ENCODE measurements around the gene CAMKK2.
A peak's percentile ranks its signal among the peaks of the same experiment; 100 is the strongest.
"Not testable (repeated sequence)": the region's sequence is repeated elsewhere in the genome, so short reads cannot be mapped to it uniquely, and the experiment has no call there.

CAMKK2 gene

DNA sequence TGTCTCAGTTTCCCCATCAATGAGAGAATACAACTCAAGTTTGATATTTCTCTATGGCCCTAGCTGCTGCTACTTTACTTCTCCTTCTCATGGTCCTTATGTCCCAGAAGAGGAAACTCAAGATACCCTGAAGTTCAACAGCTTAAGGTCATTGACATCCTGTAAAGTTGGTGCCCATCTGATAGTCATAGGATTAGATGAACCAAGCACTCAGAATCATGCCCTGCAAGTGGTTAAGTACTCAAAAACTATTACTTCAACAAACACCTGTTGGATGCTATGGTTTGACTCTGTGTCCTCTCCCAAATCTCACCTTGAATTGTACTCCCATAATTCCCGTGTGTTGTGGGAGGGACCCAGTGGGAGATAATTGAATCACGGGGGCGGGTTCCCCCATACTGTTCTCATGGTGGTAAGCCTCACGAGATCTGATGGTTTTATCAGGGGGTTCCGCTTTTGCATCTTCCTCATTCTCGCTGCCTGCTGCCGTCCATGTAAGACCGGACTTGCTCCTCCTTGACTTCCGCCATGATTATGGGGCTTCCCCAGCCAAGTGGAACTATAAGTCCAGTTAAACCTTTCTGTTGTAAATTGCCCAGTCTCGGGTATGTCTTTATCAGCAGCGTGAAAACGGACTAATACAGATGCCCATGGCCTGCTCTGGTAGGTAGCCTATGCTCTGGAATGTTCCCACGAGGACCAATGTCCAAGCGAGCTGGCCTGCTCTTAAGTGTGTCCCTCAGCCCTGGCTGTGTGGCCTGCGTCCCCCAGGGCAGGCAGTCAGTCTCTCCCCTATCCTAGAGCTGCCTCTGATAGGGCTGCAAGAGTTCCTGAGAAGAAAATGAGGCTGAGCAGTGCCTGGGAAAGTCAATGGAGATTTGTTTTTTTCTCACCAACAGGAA is 18.1 kb downstream of the CAMKK2 start:
- peak; percentile 74 for DNase-seq

DNA sequence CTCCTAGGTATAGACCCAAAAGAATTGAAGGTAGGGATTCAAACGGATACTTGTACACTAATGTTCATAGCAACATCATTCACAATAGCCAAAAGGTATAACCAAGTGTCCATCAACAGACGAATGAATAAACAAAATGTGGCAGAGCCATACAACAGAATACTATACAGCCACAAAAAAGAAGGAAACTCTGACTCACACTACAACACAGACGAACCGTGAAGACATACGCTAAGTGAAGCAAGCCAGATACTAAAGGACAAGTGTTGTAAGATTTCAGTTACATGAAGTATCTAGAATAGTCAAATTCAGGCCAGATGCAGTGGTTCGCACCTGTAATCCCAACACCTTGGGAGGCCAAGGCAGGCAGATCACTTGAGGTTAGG is 19.1 kb downstream of the CAMKK2 start:
- DNase-seq = no peak

DNA sequence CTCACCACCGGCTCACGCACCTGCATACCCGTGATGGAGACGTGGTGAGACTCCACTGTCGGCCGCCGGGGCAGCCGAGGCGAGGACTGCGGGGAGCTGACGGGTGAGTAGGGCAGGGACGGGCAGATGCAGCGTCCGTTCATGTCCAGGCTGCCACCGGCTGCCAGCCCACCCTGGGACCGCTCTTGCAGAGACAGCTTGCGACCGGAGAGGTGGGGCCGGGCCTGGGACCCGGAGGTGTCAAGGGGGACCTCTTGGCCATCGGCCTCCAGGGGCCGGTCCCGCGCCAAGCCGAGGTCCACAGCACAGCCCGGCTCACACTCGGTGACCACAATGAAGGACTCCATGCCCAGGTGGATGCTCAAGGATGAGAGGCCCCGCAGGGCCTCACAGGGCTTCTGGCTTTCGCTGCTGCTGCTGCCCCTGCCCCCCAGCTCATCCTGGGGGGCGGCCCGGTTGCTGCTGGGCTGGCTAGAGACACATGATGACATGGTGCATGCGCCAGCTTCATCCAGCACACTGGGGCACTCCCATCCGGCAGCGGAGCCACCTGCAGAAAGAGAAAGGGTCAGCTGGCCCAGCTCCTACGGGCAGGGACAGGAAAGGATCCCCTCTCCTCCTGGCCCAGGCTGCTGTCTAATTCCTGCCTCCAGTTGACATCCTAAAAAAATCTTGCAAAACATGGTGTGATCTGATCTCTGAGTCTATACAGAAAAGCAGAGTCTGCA is 22.3 kb downstream of the CAMKK2 start:
- DNase-seq = no peak

DNA sequence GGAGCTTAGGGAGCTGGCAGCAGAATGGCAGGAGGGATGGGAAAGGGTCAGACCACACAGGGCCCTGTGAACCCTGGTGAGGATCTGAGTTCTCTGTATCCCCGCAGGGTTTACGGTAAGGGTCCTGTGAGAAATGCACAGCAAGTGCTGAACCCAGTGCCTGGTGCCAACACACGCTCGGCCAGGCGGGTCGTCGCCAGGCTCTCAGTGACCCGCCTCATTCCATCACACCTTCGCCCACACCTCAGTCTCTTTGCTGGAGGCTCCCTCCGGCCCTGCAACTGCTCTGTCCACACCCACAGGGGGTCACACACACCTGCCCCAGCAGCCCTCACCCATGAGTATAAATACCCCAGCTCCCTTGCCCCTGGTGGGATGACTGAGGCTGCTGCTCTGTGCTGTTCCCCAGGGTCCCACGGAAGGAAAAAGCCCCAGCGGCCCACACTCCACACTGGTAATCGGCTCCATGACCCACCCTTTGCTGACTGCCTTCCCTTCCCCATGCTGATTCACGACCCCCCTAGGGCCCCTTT is 23.1 kb downstream of the CAMKK2 start:
- DNase-seq = no peak

DNA sequence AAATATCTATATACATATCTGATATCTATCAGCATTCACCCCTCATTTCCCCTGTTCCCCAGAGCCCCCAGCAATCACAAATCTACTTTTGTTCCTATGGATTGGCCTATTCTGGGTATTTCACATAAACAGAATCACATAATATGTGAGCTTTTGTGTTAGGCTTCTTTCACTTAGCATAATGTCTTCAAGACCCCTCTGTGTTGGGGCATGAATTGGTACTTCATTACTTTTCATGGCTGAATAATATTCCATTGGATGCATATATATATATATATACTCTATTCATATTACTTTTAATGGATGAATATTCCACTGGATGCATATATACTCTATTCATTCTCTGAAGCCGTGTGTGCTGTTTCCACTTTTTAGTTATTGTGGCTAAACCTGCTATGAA is 28.7 kb downstream of the CAMKK2 start:
- no peak for DNase-seq

DNA sequence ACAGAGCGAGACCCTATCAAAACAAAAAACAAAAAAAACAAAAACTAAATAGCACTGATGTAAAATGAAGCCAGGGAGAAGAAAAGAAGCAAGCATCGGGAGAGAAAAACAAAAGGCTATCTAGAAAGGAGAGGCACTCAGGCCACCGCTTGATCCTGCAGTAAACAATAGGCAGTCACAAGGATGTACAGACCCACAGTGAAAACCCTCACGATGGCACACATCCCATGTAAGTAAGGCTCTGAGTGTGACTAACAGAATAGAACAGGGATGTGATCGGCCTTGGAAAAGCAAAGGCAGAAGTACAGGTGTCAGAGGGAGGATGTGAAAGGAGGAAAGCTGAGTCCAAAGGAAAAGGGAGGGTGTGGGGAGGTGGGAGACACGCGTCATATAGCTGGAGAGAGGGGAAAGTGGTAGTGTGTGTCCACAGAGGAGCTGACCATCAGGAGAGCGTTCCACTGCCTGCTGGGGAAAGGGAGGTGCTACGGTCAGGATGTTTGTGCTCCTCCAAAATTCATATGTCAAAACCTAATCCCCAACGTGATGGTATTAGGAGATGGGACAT is 31.5 kb downstream of the CAMKK2 start:
- no peak for DNase-seq

DNA sequence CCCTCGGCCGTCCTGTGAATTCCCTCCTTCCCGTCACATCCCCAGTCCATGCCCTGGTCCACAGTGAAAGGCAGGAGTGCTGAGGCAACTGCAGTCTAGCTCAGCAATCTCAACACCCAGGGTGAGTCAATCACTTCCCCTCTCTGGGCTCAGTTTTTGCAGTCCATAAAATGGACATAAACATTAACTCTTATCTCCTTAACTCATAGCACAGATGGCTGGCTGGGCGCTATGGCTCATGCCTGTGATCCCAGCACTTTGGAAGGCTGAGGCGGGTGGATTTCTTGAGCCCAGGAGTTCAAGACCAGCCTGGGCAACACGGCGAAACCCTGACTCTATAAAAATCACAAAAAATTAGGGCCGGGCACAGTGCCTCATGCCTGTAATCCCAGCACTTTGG is 32.4 kb downstream of the CAMKK2 start:
- no peak for DNase-seq

DNA sequence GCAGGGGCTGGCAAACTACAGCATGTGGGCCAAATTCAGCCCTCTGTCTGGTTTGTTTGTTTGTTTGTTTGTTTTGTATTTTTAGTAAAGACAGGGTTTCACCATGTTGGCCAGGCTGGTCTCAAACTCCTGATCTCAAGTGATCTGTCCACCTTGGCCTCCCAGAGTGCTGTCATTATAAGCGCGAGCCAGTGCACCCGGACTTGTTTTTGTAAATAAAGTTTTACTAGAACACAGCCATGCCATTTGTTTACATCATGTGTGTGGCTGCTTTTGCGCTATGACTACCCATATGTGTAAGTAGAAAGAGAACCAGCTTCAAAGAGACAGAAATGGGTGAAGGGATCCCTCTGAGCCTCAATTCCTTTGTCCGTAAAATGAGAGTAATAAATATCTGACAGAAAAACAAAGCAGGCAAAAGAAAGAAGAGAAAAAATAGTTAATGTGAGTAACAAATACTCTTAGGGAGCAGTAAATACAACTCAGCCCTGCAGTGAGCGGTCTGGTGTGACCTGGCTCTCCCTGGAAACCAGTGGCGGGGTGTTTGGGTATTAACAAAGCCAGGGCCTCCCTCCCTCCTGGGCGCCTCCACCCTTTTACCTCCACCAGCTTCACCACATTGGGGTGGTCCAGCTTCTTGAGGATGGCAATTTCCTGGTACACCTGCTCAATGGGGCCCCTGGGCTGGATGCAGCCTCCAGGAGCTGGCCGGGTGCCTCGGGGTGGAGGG is 33.1 kb downstream of the CAMKK2 start:
- no peak for DNase-seq

DNA sequence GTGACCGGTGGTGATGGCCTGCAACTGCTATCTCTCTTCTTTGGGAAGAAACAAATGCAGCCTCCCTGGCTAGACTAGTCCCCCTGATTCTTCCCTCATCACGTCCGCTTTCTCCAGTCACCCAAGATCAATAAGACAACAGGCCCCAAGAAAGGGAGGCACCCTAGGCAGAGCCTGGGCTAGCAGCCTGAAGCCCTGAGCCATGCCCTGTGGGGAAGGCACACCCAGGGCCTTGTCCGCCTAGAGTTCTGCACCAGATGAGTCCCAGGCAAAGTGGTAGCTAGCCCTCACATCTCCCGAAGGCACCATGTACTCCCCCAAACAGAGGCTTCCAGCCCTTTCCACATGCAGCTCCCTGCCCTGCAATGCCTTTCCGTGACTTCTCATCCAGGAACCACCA is 35.1 kb downstream of the CAMKK2 start:
- DNase-seq = no peak

DNA sequence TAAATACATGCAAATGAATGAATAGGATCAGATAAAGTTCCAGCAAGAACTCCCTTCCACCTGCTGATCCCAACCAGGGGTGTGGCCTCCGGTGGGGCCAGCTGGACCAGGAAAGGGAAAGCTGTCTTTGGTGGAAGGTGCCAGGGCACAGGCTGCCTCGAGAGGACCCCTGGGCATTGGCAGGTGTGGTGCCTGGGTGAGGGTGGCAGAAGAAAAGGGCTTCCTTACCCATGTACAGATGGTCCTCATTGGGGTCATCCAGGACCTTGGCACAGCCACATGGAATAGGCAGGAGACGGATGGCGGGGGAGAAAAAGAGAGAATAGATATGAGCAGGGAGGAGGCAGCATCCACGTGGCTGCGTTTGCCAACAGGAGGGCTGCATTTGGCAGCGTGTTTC is 36.4 kb downstream of the CAMKK2 start:
- peak; percentile 15 for DNase-seq

DNA sequence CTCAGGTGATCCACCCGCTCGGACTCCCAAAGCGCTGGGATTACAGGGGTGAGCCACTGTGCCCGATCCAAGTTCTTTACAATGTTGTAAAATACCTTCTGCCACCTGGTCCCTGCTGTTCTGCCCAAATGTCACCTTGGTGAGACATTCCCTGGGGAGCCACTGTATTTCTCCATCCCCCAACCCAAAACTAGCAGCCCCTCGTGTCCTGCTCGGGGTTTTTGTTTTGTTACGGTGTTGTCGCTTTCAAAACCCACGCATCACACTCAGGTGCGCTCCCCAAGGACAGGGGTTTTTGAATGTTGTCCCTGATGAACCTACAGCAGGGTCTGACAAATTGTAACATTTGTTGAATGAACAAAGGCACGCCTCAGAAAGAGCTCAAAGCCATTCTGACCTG is 37.4 kb downstream of the CAMKK2 start:
- peak; percentile 5 for DNase-seq

DNA sequence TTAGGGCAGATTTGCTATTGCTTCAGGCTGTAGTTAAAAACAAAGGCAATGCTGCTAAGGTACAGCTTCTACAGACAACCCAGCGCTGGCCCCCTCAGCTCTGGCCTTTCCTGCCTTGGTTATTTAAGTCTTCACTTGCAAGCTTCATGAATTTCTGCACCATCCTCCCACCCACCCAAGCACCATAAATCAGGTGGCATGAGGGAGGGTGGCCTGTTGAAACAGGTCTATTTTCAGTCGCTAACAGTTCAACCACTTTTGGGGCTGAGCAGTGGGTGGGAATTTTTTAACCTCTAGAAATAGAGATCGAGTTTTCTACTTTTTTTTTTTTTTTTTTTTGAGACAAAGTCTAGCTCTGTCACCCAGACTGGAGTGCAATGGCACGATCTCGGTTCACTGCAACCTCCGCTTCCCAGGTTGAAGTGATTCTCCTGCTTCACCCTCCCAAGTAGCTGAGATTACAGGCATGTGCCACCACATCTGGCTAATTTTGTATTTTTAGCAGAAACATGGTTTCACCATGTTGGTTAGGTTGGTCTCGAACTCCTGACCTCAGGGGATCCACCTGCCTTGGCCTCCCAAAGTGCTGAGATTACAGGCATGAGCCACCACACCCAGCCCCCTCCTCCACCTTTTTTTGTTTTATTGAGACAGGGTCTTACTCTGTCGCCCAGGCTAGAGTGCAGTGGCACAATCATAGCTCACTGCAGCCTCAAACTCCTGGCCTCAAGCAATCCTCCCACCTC is 38.6 kb downstream of the CAMKK2 start:
- not testable (repeated sequence) for DNase-seq

DNA sequence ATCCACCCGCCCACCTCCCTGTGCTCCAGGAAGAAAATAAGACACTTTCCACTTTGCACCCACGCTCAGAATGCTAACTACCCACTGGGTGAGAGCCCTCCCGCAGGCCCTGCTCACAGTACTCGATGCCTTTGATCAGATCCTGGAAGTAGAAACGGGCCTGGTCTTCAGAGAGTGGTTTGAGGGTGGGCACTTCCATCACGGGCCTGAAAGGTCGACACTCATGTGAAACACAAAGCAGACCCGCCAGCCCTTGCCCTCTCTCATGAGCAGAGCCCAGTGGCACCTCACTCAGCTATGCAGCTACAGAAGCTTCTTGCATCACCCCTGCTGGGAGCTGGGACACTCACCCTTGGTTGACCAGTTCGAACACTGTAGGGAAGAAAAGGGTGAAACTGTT is 41.1 kb downstream of the CAMKK2 start:
- no peak for DNase-seq

DNA sequence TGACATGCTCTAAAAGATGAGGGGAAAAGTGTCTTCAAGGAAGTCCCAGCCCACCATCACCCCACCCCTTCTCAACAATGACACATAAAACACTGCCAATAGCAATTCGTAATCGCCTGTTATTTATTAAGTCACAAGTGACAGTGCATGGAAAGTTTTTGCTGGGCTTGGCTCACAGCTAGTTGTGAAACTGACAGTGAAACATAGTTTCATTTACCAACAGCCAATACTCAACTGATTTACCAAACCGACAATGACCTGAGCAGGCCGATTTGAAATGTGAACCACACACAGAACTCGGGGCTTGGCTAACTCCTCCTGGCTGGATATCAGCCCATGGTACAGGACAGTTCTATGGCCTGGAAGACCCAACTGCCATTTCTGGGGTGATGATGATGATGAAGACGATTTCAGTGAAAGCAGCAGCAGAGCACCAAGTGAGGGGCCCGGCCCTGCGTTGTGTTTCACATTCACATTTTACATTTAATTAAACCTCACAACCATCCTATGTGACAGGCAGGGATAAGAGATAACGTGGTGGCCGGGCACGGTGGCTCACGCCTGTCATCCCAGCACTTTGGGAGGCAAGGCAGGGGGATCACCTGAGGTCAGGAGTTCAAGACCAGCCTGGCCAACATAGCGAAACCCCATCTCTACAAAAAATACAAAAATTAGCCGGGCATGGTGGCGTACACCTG is 42.7 kb downstream of the CAMKK2 start:
- DNase-seq = no peak

DNA sequence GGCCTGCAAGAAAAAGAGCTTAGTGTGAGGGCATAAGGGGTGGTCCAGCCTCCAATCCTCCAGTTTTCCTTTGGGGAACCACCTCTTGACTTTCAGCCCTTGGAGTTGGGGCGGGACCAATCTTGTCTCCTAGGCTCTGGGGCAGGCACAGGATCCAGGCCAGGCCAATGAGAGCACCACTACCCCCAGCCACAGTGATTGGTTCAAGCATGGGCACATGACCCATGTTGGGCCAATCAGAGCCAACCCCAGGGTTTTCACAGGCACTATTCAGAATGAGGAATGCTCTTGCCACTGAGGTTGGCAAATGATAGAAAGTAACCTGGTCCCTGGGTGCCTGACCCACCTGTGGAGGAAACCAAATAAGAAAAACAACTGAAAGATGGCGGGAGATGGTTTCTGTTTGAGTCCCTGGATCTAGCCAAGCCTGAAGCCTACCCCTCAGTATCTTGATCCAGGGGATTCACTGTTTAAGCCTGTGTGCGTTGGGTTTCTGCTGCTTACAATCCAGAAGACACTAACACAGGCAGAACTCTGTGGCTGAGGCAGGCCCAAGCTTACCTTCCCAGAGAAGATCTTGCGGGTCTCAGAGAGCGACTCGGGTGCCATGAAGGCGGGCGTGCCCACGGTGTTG is 43.7 kb downstream of the CAMKK2 start:
- DNase-seq = no peak

DNA sequence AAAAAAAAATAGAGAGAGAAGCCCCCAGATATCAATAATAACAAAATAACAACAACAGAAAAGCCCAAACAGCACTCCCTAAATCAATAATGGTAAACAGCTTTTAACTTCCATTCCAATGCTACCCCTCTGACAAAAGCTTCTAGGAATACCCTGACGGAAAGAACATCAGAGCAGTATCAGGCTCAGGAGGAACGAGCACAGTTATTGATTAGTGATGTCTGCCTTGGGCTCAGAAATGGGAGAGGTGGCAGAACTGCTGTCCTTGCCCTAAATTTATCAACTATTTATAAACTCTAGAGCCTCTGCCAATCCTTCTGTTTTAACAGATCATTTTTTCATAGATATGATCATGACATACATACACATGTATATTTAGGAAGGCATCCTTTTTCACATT is 44.7 kb downstream of the CAMKK2 start:
- no peak for DNase-seq

DNA sequence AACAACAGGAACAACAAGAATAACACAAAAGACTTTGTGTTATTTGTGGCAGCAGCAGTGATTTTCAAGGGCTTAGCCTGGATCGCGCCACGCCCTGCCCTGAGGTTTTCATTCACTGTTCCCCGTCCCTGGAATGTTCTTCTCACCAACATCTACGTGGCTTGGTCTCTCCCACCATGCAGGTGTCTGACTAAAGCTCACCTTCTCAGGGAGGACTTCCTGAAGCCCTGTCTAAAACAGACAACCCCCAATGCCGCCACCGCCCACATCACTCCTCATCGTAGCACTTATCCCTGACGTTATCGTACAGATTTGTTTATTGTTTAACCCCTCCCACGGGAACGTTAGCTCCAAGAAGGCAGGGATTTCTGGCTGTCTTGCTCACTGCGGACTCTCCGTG is 46.1 kb downstream of the CAMKK2 start:
- DNase-seq = peak; percentile 7

DNA sequence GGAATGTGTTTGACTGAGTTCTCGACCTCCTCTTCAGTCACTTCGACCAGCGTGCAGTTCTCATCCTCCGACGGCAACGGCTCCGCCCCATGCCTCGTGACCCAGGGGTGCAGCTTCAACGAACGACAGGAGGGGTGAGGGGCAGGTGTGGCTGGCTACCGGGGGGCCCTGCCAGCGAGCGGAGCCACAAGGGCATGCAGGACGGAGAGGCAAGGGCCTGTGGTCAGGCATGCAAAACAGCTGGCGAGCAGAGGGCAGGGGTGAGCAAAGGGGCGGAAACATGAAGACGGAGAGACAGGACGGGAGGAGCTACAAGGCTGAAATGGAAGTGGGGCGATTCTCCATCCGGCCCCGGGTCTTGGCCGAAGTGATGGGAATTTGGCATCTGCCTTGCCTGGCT is 47.9 kb downstream of the CAMKK2 start:
- peak; percentile 37 for DNase-seq

DNA sequence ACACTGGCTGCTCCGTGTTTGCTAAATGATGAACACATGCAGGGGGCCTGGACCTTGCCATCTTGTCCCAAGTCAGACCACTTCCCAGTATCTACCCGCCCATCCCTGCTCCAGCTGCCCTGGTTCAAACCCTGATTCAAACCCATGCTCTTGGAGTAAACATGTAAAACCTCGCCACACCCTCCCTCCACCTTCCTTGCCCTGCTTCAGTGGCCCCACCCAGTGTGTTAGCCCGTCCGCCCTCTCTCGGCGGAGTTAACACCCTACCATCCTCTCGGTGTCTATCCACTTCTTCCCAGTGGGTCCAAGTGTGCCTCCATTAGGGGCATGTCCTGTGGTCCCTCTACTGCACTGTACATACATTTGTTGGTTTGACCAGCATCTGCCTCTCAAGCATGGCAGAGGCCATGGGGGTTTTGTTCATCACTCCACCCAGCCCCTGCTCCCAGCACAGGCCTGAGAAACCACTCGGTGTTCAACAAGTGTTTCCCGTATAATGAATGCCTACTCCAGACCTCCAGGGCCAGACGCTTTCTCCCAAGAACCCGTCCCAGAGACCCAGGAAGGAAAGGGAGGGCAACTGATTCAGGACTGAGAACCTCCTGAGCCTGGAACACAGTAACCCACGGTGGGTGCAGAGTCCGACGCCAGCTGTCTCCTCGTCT is 49.5 kb downstream of the CAMKK2 start:
- no peak for DNase-seq

DNA sequence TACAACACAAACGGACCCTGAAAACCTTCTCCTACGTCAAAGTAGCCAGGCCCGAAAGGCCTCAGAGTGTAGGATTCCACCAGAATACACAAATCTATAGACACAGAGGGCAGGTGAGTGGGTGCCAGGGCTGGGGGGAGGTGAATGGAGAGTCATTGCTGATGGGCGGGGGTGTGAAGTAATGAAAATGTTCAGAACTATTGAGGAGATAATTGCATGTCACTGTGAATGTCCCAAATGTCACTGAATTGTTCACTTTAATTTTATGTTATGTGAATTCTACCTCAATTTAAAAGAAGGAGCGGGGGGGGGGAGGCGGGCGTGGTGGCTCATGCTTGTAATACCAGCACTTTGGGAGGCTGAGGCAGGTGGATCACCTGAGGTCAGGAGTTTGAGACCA is 50.6 kb downstream of the CAMKK2 start:
- no peak for DNase-seq

DNA sequence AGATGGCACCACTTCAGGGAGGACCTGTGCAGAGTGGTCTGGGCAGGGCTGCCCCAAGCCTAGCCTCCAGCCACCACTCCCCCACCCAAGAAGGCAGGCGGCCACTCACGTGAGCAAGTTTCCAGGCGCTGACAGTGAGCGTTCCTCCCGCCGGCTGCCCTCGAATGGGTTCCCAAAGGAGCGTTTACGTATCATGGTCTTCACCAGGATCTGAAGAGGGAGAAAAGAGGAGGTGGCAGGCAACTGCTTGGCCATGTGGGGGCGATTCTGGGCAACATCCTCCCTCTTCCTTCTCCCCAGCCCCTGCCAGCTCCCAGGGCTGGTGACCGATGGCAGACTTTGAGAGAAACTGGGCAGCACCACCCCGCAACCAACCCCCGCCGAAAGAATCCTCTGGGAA is 51.5 kb downstream of the CAMKK2 start:
- DNase-seq = no peak

Measured in CD4-positive, alpha-beta T cell treated with Interleukin-15 for 1 hour (primary cell).